Fibroblast of villous mesenchyme (primary cell): ENCODE measurements around the gene COBL. TPM values are rescaled to one million over a fixed set of nuclear protein-coding genes. Genes with fewer than 3 reads are reported as not detected.

Source experiments
- DNase-seq: peaks from one replicate; pipeline ENCODE4 v3.0.0-alpha.2; 2010; ENCODE audit warnings: low read depth
- H3K4me3 ChIP-seq: 2 replicates; pipeline ENCODE4 v1.5.1; 2011; ENCODE audit warnings: low read depth, mild to moderate bottlenecking, low read length
- CTCF ChIP-seq: IDR thresholded peaks from 2 replicates; pipeline ENCODE4 v1.5.1; 2012; ENCODE audit warnings: low read depth, mild to moderate bottlenecking, low read length; ENCODE audit not compliant: insufficient read depth
- total RNA-seq: library from RNA; depleted of rRNA; stranded (reverse); fragments of >200 nt; gene quantifications from 2 replicates; pipeline ENCODE4 v1.2.3, GENCODE V29; 2012

COBL gene
- total RNA-seq, 1 donor: not detected

- no peak for TF ChIP-seq CTCF
- no peak for DNase-seq
- no peak overlapping the region for H3K4me3 ChIP-seq
Measured at GRCh38 chr7:51263631-51264484, 52.8 kb downstream of the COBL start.

- no peak for DNase-seq
- no peak for TF ChIP-seq CTCF
- H3K4me3 ChIP-seq: no peak overlapping the region
Measured at GRCh38 chr7:51262796-51263531, 53.6 kb downstream of the COBL start.

- no peak overlapping the region for H3K4me3 ChIP-seq
- DNase-seq: no peak
- no peak for TF ChIP-seq CTCF
Measured at GRCh38 chr7:51261950-51262795, 54.4 kb downstream of the COBL start.

GRCh38 chr7:51261117-51261835, 55.3 kb downstream of the COBL start:
- no peak for DNase-seq
- no peak for TF ChIP-seq CTCF
- no peak overlapping the region for H3K4me3 ChIP-seq

GRCh38 chr7:51260516-51260915, 56.1 kb downstream of the COBL start:
- DNase-seq: no peak
- no peak overlapping the region for H3K4me3 ChIP-seq
- TF ChIP-seq CTCF: no peak

GRCh38 chr7:51259766-51260165, 56.8 kb downstream of the COBL start:
- TF ChIP-seq CTCF: no peak

More at GRCh38 chr7:51259766-51260165, 56.8 kb downstream of the COBL start:
- DNase-seq: no peak
- no peak overlapping the region for H3K4me3 ChIP-seq
